GM19023 (cell line): ENCODE data around the gene NEK10.

ENCODE experiments used
- ATAC-seq: cut with Tn5 transposase; IDR thresholded peaks from one replicate; pipeline ENCODE4 v1.9.1; 2021; ENCODE audit warnings: mild to moderate bottlenecking, moderate library complexity; ENCODE audit not compliant: unreplicated experiment

NEK10 gene

GRCh38 chr3:27076815-27077630 lies 292.2 kb downstream of the NEK10 start:
- ATAC-seq, result no peak

GRCh38 chr3:27074914-27075313 lies 294.3 kb downstream of the NEK10 start:
- no peak for ATAC-seq

- no peak for ATAC-seq
These were observed 295.3 kb downstream of the NEK10 start for GRCh38 chr3:27073912-27074311.

- ATAC-seq, result no peak
These were observed 296.2 kb downstream of the NEK10 start for GRCh38 chr3:27072810-27073651.

GRCh38 chr3:27060336-27060735 lies 308.8 kb downstream of the NEK10 start:
- no peak for ATAC-seq
